RWPE2 (cell line): ENCODE results near the gene GTF2F2.

Experiments
- ATAC-seq: fragments of 200-7000 bp; cut with Tn5 transposase; 3 replicates; pipeline ENCODE4 v1.9.1; 2021; ENCODE audit warnings: low read depth
- DNase-seq: peaks from one replicate; pipeline ENCODE4 v3.0.0-alpha.2; 2020; ENCODE audit warnings: low spot score
- H3K27ac ChIP-seq: fragments of 450-650 bp; 2 replicates; pipeline ENCODE4 v1.5.1; 2017; ENCODE audit warnings: mild to moderate bottlenecking; ENCODE audit not compliant: poor library complexity, severe bottlenecking
- H3K27me3 ChIP-seq: fragments of 250-450 bp; sonication (Bioruptor Pico); 2 replicates; pipeline ENCODE4 v1.5.1; 2021; ENCODE audit warnings: mild to moderate bottlenecking, moderate library complexity; ENCODE audit not compliant: insufficient read depth, poor library complexity, severe bottlenecking
- H3K36me3 ChIP-seq: fragments of 250-450 bp; sonication (Bioruptor Pico); 2 replicates; pipeline ENCODE4 v1.5.1; 2020; ENCODE audit warnings: low read depth, mild to moderate bottlenecking, moderate library complexity
- H3K4me1 ChIP-seq: fragments of 250-450 bp; sonication (Bioruptor Pico); 2 replicates; pipeline ENCODE4 v1.5.1; 2021; ENCODE audit warnings: mild to moderate bottlenecking, moderate library complexity; ENCODE audit not compliant: insufficient read depth, poor library complexity, severe bottlenecking
- H3K4me3 ChIP-seq: fragments of 250-450 bp; sonication (Bioruptor Pico); 2 replicates; pipeline ENCODE4 v1.5.1; 2021; ENCODE audit warnings: mild to moderate bottlenecking, moderate library complexity; ENCODE audit not compliant: severe bottlenecking
- H3K9me3 ChIP-seq: fragments of 250-450 bp; sonication (Bioruptor Pico); 2 replicates; pipeline ENCODE4 v1.5.1; 2021; ENCODE audit warnings: mild to moderate bottlenecking, moderate library complexity; ENCODE audit not compliant: severe bottlenecking
- CTCF ChIP-seq: fragments of 450-650 bp; IDR thresholded peaks from one replicate; pipeline ENCODE4 v1.5.1; 2017; ENCODE audit warnings: mild to moderate bottlenecking, moderate library complexity; ENCODE audit not compliant: poor library complexity, severe bottlenecking

The GTF2F2 gene

DNA sequence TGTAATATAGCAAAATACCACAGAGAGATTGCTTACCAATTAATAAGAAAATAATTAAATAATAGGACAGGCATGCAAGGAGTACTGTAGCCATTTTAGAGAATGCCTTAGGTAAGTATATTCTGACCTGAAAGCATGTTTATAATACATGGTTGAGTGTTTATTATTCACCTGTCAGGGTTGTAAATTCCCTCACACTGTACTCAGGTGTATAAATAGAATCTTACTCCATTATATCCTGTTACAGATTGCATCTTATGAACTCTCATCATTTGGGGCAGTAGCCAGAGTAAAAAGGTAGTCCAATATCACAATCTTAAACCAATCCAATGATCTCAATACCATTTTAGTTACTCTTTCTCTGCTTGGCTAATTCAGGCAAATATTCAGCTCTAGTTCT is 35.8 kb upstream of the GTF2F2 start:
- H3K36me3 ChIP-seq: no peaks in the 10 kb centered on the region
- no peaks in the 10 kb centered on the region for H3K9me3 ChIP-seq
- no peak for DNase-seq
- TF ChIP-seq CTCF: no peak
- ATAC-seq: no peak
- H3K4me3 ChIP-seq: no peak overlapping the region
- H3K27ac ChIP-seq: no peak overlapping the region
- H3K27me3 ChIP-seq: no peaks in the 10 kb centered on the region
- H3K4me1 ChIP-seq: peaks cover 14% of the 10 kb centered on the region

DNA sequence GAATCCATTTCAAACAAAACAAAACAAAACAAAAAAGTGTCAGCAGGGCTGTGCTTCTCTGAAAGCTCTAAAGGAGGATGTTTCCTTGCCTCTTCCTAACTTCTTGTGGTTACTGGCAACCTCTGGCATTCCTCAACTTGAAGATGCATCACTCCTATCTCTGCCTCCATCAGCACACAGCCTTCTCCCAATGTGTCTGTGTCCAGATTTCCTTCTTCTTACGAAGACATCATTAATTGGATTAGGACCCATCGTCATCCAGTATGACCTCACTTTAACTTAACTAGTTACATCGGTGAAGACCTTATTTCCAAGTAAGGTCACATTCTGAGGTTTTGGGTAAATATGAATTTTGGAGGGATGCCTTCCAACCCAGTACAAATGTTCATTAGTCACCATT is 33.8 kb upstream of the GTF2F2 start:
- Histone ChIP-seq H3K9me3 (no peaks in the 10 kb centered on the region), H3K4me1 (peaks cover 14% of the 10 kb centered on the region), H3K27ac (no peak overlapping the region), H3K27me3 (no peaks in the 10 kb centered on the region), H3K4me3 (no peak overlapping the region), H3K36me3 (no peaks in the 10 kb centered on the region)
- DNase-seq (no peak), ATAC-seq (no peak)
- TF ChIP-seq CTCF: no peak

DNA sequence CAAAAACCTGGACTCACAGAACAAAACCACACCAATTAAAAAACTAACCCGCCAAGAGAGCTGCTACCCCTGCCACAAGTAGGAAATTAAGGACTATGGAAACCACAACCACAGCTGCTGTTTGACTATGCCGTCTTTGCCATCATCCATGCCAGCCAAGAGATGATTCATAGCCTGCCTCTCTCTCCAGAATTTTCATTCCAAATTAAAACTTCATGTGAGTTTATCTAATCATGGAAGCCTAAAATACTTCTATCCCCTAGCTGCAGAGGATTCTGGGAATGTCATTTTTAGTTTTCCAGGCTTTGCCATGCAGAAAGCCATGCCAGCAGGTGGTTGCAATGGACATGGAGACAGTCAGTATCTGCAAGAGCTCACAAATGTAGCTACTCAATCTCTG is 27.6 kb upstream of the GTF2F2 start:
- no peak for TF ChIP-seq CTCF
- no peak overlapping the region for H3K4me3 ChIP-seq
- ATAC-seq (no peak), DNase-seq (no peak)
- no peak overlapping the region for H3K27ac ChIP-seq
- H3K36me3 ChIP-seq: no peaks in the 10 kb centered on the region
- no peaks in the 10 kb centered on the region for H3K4me1 ChIP-seq
- H3K9me3 ChIP-seq: no peaks in the 10 kb centered on the region
- H3K27me3 ChIP-seq: no peaks in the 10 kb centered on the region

GRCh38 chr13:45100573-45101262 is 19.6 kb upstream of the GTF2F2 start:
- no peaks in the 10 kb centered on the region for H3K4me1 ChIP-seq
- no peak overlapping the region for H3K4me3 ChIP-seq
- DNase-seq (no peak), ATAC-seq (no peak)
- H3K27ac ChIP-seq: no peak overlapping the region
- H3K27me3 ChIP-seq: no peaks in the 10 kb centered on the region
- no peak for TF ChIP-seq CTCF
- no peaks in the 10 kb centered on the region for H3K36me3 ChIP-seq
- no peaks in the 10 kb centered on the region for H3K9me3 ChIP-seq

- no peak for DNase-seq
- TF ChIP-seq CTCF: no peak
- Histone ChIP-seq H3K27ac (no peak overlapping the region), H3K27me3 (no peaks in the 10 kb centered on the region), H3K9me3 (no peaks in the 10 kb centered on the region), H3K4me3 (no peak overlapping the region), H3K4me1 (no peaks in the 10 kb centered on the region), H3K36me3 (no peaks in the 10 kb centered on the region)
- ATAC-seq: no peak
These were observed 18.8 kb upstream of the GTF2F2 start for GRCh38 chr13:45101327-45102018.
